ENCODE data around the gene KRTAP10-5. TPM values are rescaled to one million over a fixed set of nuclear protein-coding genes. Genes with fewer than 3 reads are reported as not detected.
"Not testable (repeated sequence)": the region's sequence is repeated elsewhere in the genome, so short reads cannot be mapped to it uniquely, and the experiment has no call there.

KRTAP10-5 gene
- total RNA-seq, 1 donor from 2014 or later = not detected

GRCh38 chr21:44571844-44572782 lies 8.3 kb downstream of the KRTAP10-5 start:
- no peak for DNase-seq

GRCh38 chr21:44571296-44571695 lies 9.1 kb downstream of the KRTAP10-5 start:
- DNase-seq = no peak

- no peak for DNase-seq
These were observed 10.4 kb downstream of the KRTAP10-5 start for GRCh38 chr21:44569861-44570517.

GRCh38 chr21:44568667-44569556 lies 11.5 kb downstream of the KRTAP10-5 start:
- DNase-seq = peak; percentile 48

- DNase-seq = no peak
These were observed 12.1 kb downstream of the KRTAP10-5 start for GRCh38 chr21:44568261-44568660.

- no peak for DNase-seq
These were observed 12.8 kb downstream of the KRTAP10-5 start for GRCh38 chr21:44567481-44568171.

- DNase-seq = no peak
These were observed 14.0 kb downstream of the KRTAP10-5 start for GRCh38 chr21:44566403-44566802.

- no peak for DNase-seq
These were observed 15.4 kb downstream of the KRTAP10-5 start for GRCh38 chr21:44564886-44565598.

- no peak for DNase-seq
These were observed 16.3 kb downstream of the KRTAP10-5 start for GRCh38 chr21:44564099-44564498.

GRCh38 chr21:44558695-44559094 lies 21.7 kb downstream of the KRTAP10-5 start, which contains the start of gene KRTAP10-3:
KRTAP10-3 (minus strand) TSS chr21:44558795; CDS start chr21:44558715, 80 bp downstream.
- no peak for DNase-seq

GRCh38 chr21:44558329-44558675 lies 22.1 kb downstream of the KRTAP10-5 start:
- not testable (repeated sequence) for DNase-seq

GRCh38 chr21:44557491-44558328 lies 22.7 kb downstream of the KRTAP10-5 start:
- DNase-seq = no peak

- DNase-seq = no peak
These were observed 23.5 kb downstream of the KRTAP10-5 start for GRCh38 chr21:44556879-44557278.

- DNase-seq = no peak
These were observed 25.1 kb downstream of the KRTAP10-5 start for GRCh38 chr21:44555200-44555875.

- DNase-seq = no peak
These were observed 27.7 kb downstream of the KRTAP10-5 start for GRCh38 chr21:44552681-44553080.

GRCh38 chr21:44552136-44552535 lies 28.3 kb downstream of the KRTAP10-5 start:
- DNase-seq = no peak

- no peak for DNase-seq
These were observed 29.0 kb downstream of the KRTAP10-5 start, which contains the start of gene KRTAP10-2 for GRCh38 chr21:44551340-44551961. KRTAP10-2 (minus strand) TSS chr21:44551505; CDS start chr21:44551458, 47 bp downstream.

GRCh38 chr21:44550807-44551206 lies 29.6 kb downstream of the KRTAP10-5 start:
- DNase-seq = no peak

GRCh38 chr21:44550285-44550684 lies 30.1 kb downstream of the KRTAP10-5 start:
- not testable (repeated sequence) for DNase-seq

All from tongue (tissue), 2 donors.